HL-60 (cell line): ENCODE data around the gene UIMC1.

Experiments
- CTCF ChIP-seq: IDR thresholded peaks from one replicate; pipeline ENCODE4 v1.5.1; 2011; ENCODE audit warnings: low read length, control low read depth, inconsistent platforms; ENCODE audit not compliant: insufficient read depth
- GABPA ChIP-seq: IDR thresholded peaks from 2 replicates; pipeline ENCODE4 v1.6.1; 2012; ENCODE audit warnings: low read depth
- POLR2AphosphoS5 ChIP-seq: IDR thresholded peaks from 2 replicates; pipeline ENCODE4 v1.6.1; 2012; ENCODE audit warnings: low read depth
- SPI1 ChIP-seq: IDR thresholded peaks from 2 replicates; pipeline ENCODE4 v1.6.1; 2012; ENCODE audit warnings: low read depth, mild to moderate bottlenecking, borderline replicate concordance
- TF ChIP-seq, protein P1 (sequence below): IDR thresholded peaks from 2 replicates; pipeline ENCODE4 v1.6.1; 2012; ENCODE audit warnings: low read depth; ENCODE audit not compliant: insufficient replicate concordance

DNA sequence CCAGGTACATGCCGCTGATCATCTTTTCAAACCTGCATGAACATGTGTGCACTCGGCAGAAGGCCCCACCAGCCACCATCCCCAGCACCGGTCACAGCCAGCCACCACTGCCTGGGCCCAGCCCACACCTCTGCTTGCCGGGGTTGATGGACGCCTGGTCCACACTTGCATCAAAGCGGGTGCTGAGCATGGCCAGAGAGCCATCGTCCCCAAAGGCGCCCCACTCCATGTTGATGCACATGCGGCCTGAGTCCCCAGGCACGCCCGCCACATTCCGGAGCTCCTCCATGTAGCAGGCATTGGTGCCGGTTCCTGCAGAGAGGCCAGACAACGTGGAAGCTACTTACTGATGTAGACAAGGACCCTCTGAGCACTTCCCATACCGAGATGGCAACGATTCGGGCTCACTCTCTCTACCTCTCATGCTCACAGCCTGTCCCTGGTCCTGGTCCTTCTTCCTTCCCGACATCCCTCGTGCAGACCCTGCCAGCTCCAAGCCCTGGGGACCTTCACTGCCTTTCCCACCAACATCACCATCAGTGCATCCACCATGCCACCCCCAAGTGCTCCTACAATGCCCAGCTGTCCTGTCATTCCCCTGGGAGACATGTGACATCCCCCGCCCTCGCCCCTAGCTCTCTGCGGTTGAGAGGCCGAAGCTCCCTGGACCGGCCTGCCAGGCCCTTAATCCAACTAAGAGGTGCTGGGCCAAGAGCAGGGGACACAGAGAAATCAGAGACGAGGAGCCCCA, 124.6 kb downstream of the UIMC1 start:
- TF ChIP-seq CTCF (no peak), SPI1 (no peak), POLR2AphosphoS5 (no peak), GABPA (no peak)
- TF ChIP-seq, protein P1, sequence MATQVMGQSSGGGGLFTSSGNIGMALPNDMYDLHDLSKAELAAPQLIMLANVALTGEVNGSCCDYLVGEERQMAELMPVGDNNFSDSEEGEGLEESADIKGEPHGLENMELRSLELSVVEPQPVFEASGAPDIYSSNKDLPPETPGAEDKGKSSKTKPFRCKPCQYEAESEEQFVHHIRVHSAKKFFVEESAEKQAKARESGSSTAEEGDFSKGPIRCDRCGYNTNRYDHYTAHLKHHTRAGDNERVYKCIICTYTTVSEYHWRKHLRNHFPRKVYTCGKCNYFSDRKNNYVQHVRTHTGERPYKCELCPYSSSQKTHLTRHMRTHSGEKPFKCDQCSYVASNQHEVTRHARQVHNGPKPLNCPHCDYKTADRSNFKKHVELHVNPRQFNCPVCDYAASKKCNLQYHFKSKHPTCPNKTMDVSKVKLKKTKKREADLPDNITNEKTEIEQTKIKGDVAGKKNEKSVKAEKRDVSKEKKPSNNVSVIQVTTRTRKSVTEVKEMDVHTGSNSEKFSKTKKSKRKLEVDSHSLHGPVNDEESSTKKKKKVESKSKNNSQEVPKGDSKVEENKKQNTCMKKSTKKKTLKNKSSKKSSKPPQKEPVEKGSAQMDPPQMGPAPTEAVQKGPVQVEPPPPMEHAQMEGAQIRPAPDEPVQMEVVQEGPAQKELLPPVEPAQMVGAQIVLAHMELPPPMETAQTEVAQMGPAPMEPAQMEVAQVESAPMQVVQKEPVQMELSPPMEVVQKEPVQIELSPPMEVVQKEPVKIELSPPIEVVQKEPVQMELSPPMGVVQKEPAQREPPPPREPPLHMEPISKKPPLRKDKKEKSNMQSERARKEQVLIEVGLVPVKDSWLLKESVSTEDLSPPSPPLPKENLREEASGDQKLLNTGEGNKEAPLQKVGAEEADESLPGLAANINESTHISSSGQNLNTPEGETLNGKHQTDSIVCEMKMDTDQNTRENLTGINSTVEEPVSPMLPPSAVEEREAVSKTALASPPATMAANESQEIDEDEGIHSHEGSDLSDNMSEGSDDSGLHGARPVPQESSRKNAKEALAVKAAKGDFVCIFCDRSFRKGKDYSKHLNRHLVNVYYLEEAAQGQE: no peak
